H9 (cell line): ENCODE measurements around the gene LZTR1. TPM values are rescaled to one million over a fixed set of nuclear protein-coding genes. Genes with fewer than 3 reads are reported as not detected.

Source experiments
- DNase-seq: peaks from one replicate; pipeline ENCODE4 v3.0.0-alpha.2; 2017
- H2AFZ ChIP-seq: one replicate; pipeline ENCODE4 v1.6.1; 2013; ENCODE audit warnings: mild to moderate bottlenecking, low read length, control low read depth, moderate library complexity
- H2AK5ac ChIP-seq: 2 replicates; pipeline ENCODE4 v1.6.1; 2013; ENCODE audit warnings: low read length, control low read depth, mixed read lengths; ENCODE audit not compliant: insufficient read length
- H2BK120ac ChIP-seq: one replicate; pipeline ENCODE4 v1.6.1; 2013; ENCODE audit warnings: low read depth, mild to moderate bottlenecking, low read length, control low read depth, inconsistent platforms; ENCODE audit not compliant: poor library complexity, severe bottlenecking
- H2BK12ac ChIP-seq: 2 replicates; pipeline ENCODE4 v1.6.1; 2013; ENCODE audit warnings: low read length, control low read depth, mixed read lengths, low read depth; ENCODE audit not compliant: insufficient read length
- H2BK15ac ChIP-seq: 2 replicates; pipeline ENCODE4 v1.6.1; 2013; ENCODE audit warnings: low read depth, low read length, control low read depth
- H2BK20ac ChIP-seq: one replicate; pipeline ENCODE4 v1.6.1; 2013; ENCODE audit warnings: low read depth, mild to moderate bottlenecking, low read length, control low read depth, inconsistent platforms; ENCODE audit not compliant: poor library complexity, severe bottlenecking
- H2BK5ac ChIP-seq: 2 replicates; pipeline ENCODE4 v1.6.1; 2013; ENCODE audit warnings: low read length, control low read depth, mixed read lengths; ENCODE audit not compliant: insufficient read length
- H3K14ac ChIP-seq: 2 replicates; pipeline ENCODE4 v1.6.1; 2013; ENCODE audit warnings: low read length, control low read depth; ENCODE audit not compliant: insufficient read depth
- H3K18ac ChIP-seq: 2 replicates; pipeline ENCODE4 v1.6.1; 2013; ENCODE audit warnings: low read depth, mild to moderate bottlenecking, mixed read lengths, low read length, control low read depth; ENCODE audit not compliant: insufficient read length
- H3K23ac ChIP-seq: 2 replicates; pipeline ENCODE4 v1.6.1; 2013; ENCODE audit warnings: low read length, control low read depth, mixed read lengths, low read depth; ENCODE audit not compliant: insufficient read length
- H3K23me2 ChIP-seq: 2 replicates; pipeline ENCODE4 v1.6.1; 2013; ENCODE audit warnings: low read depth, mild to moderate bottlenecking, mixed read lengths, low read length, control low read depth; ENCODE audit not compliant: insufficient read length, poor library complexity, severe bottlenecking
- H3K27ac ChIP-seq: 2 replicates; pipeline ENCODE4 v1.5.1; 2013; ENCODE audit warnings: low read length, control low read depth, mixed read lengths, low read depth; ENCODE audit not compliant: insufficient read length
- H3K27me3 ChIP-seq: 2 replicates; pipeline ENCODE4 v1.6.1; 2013; ENCODE audit warnings: low read length, control low read depth, inconsistent platforms; ENCODE audit not compliant: insufficient read depth
- H3K4ac ChIP-seq: 2 replicates; pipeline ENCODE4 v1.6.1; 2013; ENCODE audit warnings: low read depth, mild to moderate bottlenecking, control low read depth, inconsistent platforms, low read length, moderate library complexity
- H3K4me1 ChIP-seq: 2 replicates; pipeline ENCODE4 v1.6.1; 2013; ENCODE audit warnings: low read length, control low read depth, inconsistent platforms; ENCODE audit not compliant: insufficient read depth
- H3K4me2 ChIP-seq: 2 replicates; pipeline ENCODE4 v1.6.1; 2013; ENCODE audit warnings: low read length, control low read depth, mixed read lengths; ENCODE audit not compliant: insufficient read length, insufficient read depth
- H3K56ac ChIP-seq: 2 replicates; pipeline ENCODE4 v1.6.1; 2013; ENCODE audit warnings: low read depth, mild to moderate bottlenecking, mixed read lengths, low read length, control low read depth; ENCODE audit not compliant: insufficient read length
- H3K79me1 ChIP-seq: 2 replicates; pipeline ENCODE4 v1.6.1; 2013; ENCODE audit warnings: low read depth, mild to moderate bottlenecking, moderate library complexity, low read length, control low read depth, inconsistent platforms; ENCODE audit not compliant: insufficient read depth, poor library complexity, severe bottlenecking
- H3K79me2 ChIP-seq: 2 replicates; pipeline ENCODE4 v1.6.1; 2013; ENCODE audit warnings: low read length, control low read depth, inconsistent platforms; ENCODE audit not compliant: insufficient read depth
- H3K9ac ChIP-seq: 2 replicates; pipeline ENCODE4 v1.6.1; 2013; ENCODE audit warnings: low read length, control low read depth, mixed read lengths; ENCODE audit not compliant: insufficient read length; ENCODE audit errors: extremely low read depth
- H3K9me3 ChIP-seq: one replicate; pipeline ENCODE4 v1.6.1; 2013; ENCODE audit warnings: low read depth, low read length, inconsistent platforms; ENCODE audit not compliant: control insufficient read depth
- H3T11ph ChIP-seq: one replicate; pipeline ENCODE4 v1.6.1; 2013; ENCODE audit warnings: mild to moderate bottlenecking, low read length, control low read depth, inconsistent platforms
- H4K20me1 ChIP-seq: one replicate; pipeline ENCODE4 v1.6.1; 2013; ENCODE audit not compliant: control insufficient read depth, insufficient read length, insufficient read depth
- H4K5ac ChIP-seq: 2 replicates; pipeline ENCODE4 v1.6.1; 2013; ENCODE audit warnings: low read depth, mild to moderate bottlenecking, mixed read lengths, low read length, control low read depth; ENCODE audit not compliant: insufficient read length
- H4K8ac ChIP-seq: replicated peaks from 2 replicates; pipeline ENCODE4 v1.6.1; 2013; ENCODE audit warnings: low read length, control low read depth, mixed read lengths, low read depth; ENCODE audit not compliant: insufficient read length
- H4K91ac ChIP-seq: 2 replicates; pipeline ENCODE4 v1.6.1; 2013; ENCODE audit warnings: low read depth, mild to moderate bottlenecking, moderate library complexity, mixed read lengths, low read length, control low read depth; ENCODE audit not compliant: insufficient read length
- H3K27ac Mint-ChIP-seq, 3 experiments: 2 replicates in 2 of 3; 3 replicates in 1 of 3; pipeline ENCODE4 v1.8.0; 2020 to 2021; ENCODE audit warnings: mixed read lengths in 3 of 3, mild to moderate bottlenecking in 1 of 3, moderate library complexity in 1 of 3
- H3K27me3 Mint-ChIP-seq: 2 replicates; pipeline ENCODE4 v1.8.0; 2021; ENCODE audit warnings: low read depth, mild to moderate bottlenecking, moderate library complexity, mixed read lengths
- H3K36me3 Mint-ChIP-seq, 3 experiments: 2 replicates in 2 of 3; 3 replicates in 1 of 3; pipeline ENCODE4 v1.8.0; 2020 to 2021; ENCODE audit warnings: low read depth in 3 of 3, mixed read lengths in 3 of 3; ENCODE audit not compliant: insufficient read depth in 1 of 3
- H3K4me1 Mint-ChIP-seq, 2 experiments: 2 replicates each; pipeline ENCODE4 v1.8.0; 2020; ENCODE audit warnings: mixed read lengths in 2 of 2
- H3K4me3 Mint-ChIP-seq, 2 experiments: 2 replicates in 1 of 2; 3 replicates in 1 of 2; pipeline ENCODE4 v1.8.0; 2020 to 2021; ENCODE audit warnings: mild to moderate bottlenecking in 2 of 2, mixed read lengths in 2 of 2, moderate library complexity in 1 of 2
- H3K9me3 Mint-ChIP-seq, 2 experiments: 2 replicates in 1 of 2; 3 replicates in 1 of 2; pipeline ENCODE4 v1.8.0; 2020; ENCODE audit warnings: mild to moderate bottlenecking in 2 of 2, mixed read lengths in 2 of 2, moderate library complexity in 1 of 2
- CTCF ChIP-seq: fragments of 200-600 bp; sonication (generic); conservative IDR thresholded peaks from 3 replicates; pipeline ENCODE4 v1.8.0; 2021; ENCODE audit warnings: antibody characterized with exemption, mild to moderate bottlenecking
- WGBS: extraction: QIAGEN DNeasy Blood & Tissue Kit; methylation state at CpG from one replicate; pipeline ENCODE4 v1.1.7; 2013; ENCODE audit warnings: missing lambda C conversion rate, low lambda C conversion rate, mixed read lengths; ENCODE audit not compliant: insufficient read length; ENCODE audit errors: extremely low coverage; 5-methylcytosine and 5-hydroxymethylcytosine counted together
- total RNA-seq: library from RNA; stranded (reverse); gene quantifications from 2 replicates; pipeline ENCODE4 v1.2.1, GENCODE V29; 2021

LZTR1 gene
- total RNA-seq, 1 experiment from 2014 or later, result 47.0 TPM

GRCh38 chr22:20974336-20974955, 7.7 kb upstream of the LZTR1 start:
- Histone ChIP-seq H3K4me1 (no peaks in the 10 kb centered on the region), H3K9ac (no peak overlapping the region), H3K4ac (no peak overlapping the region), H3T11ph (no peak overlapping the region), H4K8ac (no peak overlapping the region), H3K79me1 (no peaks in the 10 kb centered on the region), H4K20me1 (no peaks in the 10 kb centered on the region), H4K5ac (no peak overlapping the region), H2BK20ac (no peak overlapping the region), H4K91ac (no peak overlapping the region), H2BK120ac (no peak overlapping the region), H3K23me2 (peaks cover 3% of the 10 kb centered on the region), H3K79me2 (no peaks in the 10 kb centered on the region), H3K23ac (no peak overlapping the region), H3K18ac (no peak overlapping the region), H2AK5ac (no peak overlapping the region), H2BK12ac (no peak overlapping the region), H3K14ac (no peak overlapping the region), H3K27ac (no peak overlapping the region), H2AFZ (no peak overlapping the region), H3K27me3 (no peaks in the 10 kb centered on the region; the same call in 1 of the 2 replicates), H3K9me3 (no peaks in the 10 kb centered on the region), H2BK15ac (no peak overlapping the region), H3K4me2 (no peak overlapping the region), H3K56ac (no peak overlapping the region), H2BK5ac (no peak overlapping the region)
- DNase-seq, result no peak
- Mint-ChIP-seq H3K36me3 (peaks cover 0 to 8% (median 4%) of the 10 kb centered on the region in 3 experiments; a peak in 4 of 7 replicates), H3K27ac (no peak overlapping the region), H3K4me1 (peaks cover 12 to 25% of the 10 kb centered on the region in 2 experiments), H3K9me3 (peaks cover 13 to 15% of the 10 kb centered on the region in 2 experiments), H3K27me3 (peaks cover 94% of the 10 kb centered on the region), H3K4me3 (peak overlapping the region in 1 of 2 experiments; percentile 26; a peak in 1 of 5 replicates)
- no peak for TF ChIP-seq CTCF
- no CpG with 5 or more reads among the region's 16 CpGs for WGBS
